HG02610 (cell line): Measurements from ENCODE around the gene SLC25A21.

Experiments
- ATAC-seq: cut with Tn5 transposase; IDR thresholded peaks from one replicate; pipeline ENCODE4 v1.9.1; 2021; ENCODE audit warnings: mild to moderate bottlenecking, moderate library complexity; ENCODE audit not compliant: unreplicated experiment

SLC25A21 gene

GRCh38 chr14:36948157-36948859 is 224.1 kb downstream of the SLC25A21 start:
- no peak for ATAC-seq

- ATAC-seq: no peak
These were observed 225.0 kb downstream of the SLC25A21 start for GRCh38 chr14:36947362-36947761.

GRCh38 chr14:36946872-36947271 is 225.5 kb downstream of the SLC25A21 start:
- no peak for ATAC-seq

GRCh38 chr14:36944307-36945010 is 227.9 kb downstream of the SLC25A21 start:
- no peak for ATAC-seq

- no peak for ATAC-seq
These were observed 229.7 kb downstream of the SLC25A21 start for GRCh38 chr14:36942522-36943245.

- ATAC-seq: peak; percentile 89
These were observed 230.5 kb downstream of the SLC25A21 start for GRCh38 chr14:36941783-36942521.

GRCh38 chr14:36940476-36940875 is 231.9 kb downstream of the SLC25A21 start:
- ATAC-seq: no peak

GRCh38 chr14:36939265-36939664 is 233.1 kb downstream of the SLC25A21 start:
- no peak for ATAC-seq

- no peak for ATAC-seq
These were observed 233.7 kb downstream of the SLC25A21 start for GRCh38 chr14:36938678-36939077.

GRCh38 chr14:36935976-36936678 is 236.3 kb downstream of the SLC25A21 start:
- no peak for ATAC-seq

GRCh38 chr14:36934304-36934703 is 238.1 kb downstream of the SLC25A21 start:
- no peak for ATAC-seq

- ATAC-seq: no peak
These were observed 240.6 kb downstream of the SLC25A21 start for GRCh38 chr14:36931791-36932190.

- no peak for ATAC-seq
These were observed 244.0 kb downstream of the SLC25A21 start for GRCh38 chr14:36928432-36928831.

GRCh38 chr14:36925094-36925493 is 247.3 kb downstream of the SLC25A21 start:
- no peak for ATAC-seq

- ATAC-seq: no peak
These were observed 255.7 kb downstream of the SLC25A21 start for GRCh38 chr14:36916668-36917067.

- no peak for ATAC-seq
These were observed 257.3 kb downstream of the SLC25A21 start for GRCh38 chr14:36915081-36915480.

GRCh38 chr14:36910578-36910977 is 261.8 kb downstream of the SLC25A21 start:
- no peak for ATAC-seq

- ATAC-seq: no peak
These were observed 267.0 kb downstream of the SLC25A21 start for GRCh38 chr14:36905272-36905888.

- ATAC-seq: no peak
These were observed 270.5 kb downstream of the SLC25A21 start for GRCh38 chr14:36901861-36902260.

- ATAC-seq: no peak
These were observed 271.6 kb downstream of the SLC25A21 start for GRCh38 chr14:36900846-36901245.
